GM18498 (cell line): ENCODE results near the gene GDF2.

Experiments used
- ATAC-seq: cut with Tn5 transposase; IDR thresholded peaks from one replicate; pipeline ENCODE4 v1.9.1; 2021; ENCODE audit warnings: mild to moderate bottlenecking, moderate library complexity; ENCODE audit not compliant: unreplicated experiment

Gene GDF2

GRCh38 chr10:47331954-47332353 is 9.7 kb downstream of the GDF2 start:
- ATAC-seq = no peak

DNA sequence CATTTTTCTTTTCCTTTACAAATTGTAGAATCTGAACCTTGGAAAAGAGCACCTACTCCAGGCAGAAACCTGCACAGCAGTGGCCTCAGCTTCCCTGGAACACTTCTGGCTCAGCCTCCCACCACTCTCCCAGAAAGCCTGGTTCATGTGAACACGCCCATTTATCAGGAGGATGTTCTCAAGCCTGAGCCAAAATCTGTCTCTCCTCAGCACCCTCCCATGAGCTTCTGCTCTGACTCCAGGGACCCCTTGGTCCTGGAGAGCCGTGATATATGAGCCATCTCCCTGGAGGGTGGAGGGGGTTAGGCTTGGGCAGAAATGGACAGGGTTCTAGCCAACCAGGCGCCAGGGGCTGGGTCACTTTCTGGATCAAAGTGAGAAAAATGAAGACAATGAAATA is 10.1 kb downstream of the GDF2 start:
- no peak for ATAC-seq

DNA sequence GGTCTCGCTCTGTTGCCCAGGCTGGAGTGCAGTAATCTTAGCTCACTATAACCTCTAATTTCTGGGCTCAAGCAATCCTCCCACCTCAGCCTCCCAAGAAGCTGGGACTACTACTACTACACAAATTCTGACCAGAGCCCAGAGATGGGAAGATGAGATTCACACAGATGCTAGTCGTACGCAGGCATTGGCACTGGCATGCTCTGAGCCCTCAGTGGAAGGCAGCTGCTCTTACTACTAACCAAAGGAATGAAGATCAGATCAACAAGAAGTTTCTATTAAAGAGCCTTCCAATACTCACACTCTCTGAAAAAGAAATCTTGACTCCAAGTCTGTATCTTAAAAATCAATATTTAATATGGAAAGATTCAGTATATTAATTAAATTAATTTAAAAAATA is 10.7 kb downstream of the GDF2 start:
- no peak for ATAC-seq

GRCh38 chr10:47333532-47333931 is 11.3 kb downstream of the GDF2 start:
- ATAC-seq = no peak

DNA sequence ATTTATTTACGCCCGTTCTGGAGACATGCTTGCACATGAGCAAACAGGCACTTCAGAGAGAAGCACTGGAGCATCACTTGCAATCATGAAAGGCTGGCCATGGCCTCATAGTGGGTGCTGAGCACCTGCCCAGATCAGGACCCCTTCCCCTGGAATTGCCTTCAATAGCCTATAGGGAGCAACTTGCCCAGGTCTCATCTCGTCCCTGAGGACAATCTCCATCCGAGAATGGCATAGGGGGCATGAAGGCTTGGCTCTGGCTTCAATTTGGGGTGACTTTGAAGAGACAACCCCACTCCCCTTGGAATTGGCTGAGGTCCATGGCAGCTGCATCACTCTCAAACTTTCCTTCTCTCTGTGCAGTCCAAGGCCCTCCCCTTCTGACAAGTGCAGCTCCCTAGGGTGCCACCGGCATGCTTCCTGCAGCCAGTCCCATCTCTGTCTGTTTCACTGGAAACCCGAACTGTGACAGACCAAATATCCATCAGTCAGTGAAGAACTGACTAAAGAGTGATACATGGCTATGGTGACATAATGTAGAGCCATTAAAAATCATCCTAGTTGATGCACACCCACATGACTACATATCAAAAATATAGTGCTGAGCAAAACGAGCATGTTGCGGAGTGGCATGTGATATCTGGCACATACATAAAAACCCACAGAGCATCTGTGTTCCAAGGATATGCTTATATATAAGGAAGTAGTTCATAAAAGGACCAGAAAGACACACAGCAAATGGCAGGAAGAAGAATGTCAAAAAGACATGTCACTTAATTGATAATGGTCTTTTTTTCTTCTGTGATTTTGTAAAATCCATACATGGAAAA is 12.4 kb downstream of the GDF2 start:
- ATAC-seq = no peak

GRCh38 chr10:47335906-47336305 is 13.7 kb downstream of the GDF2 start:
- ATAC-seq = no peak

GRCh38 chr10:47336387-47337134 is 14.3 kb downstream of the GDF2 start:
- no peak for ATAC-seq

DNA sequence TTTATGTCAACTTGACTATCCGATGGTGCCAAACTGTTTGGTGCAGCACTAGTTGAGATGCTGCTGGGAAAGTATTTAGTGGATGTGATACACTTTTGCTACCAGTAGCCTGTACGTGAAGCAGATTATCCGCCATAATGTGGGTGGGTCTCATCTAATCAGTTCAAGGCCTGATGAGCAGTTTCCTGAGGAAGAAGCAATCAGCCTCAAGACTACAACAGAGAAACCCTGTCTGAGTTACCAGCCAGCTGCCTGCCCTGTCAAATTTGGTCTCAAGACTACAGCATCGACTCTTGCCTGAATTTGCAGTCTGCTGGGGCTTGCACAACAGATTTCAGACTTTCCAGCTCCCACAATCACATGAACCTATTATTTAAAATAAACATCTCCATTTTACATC is 15.1 kb downstream of the GDF2 start:
- ATAC-seq = no peak

DNA sequence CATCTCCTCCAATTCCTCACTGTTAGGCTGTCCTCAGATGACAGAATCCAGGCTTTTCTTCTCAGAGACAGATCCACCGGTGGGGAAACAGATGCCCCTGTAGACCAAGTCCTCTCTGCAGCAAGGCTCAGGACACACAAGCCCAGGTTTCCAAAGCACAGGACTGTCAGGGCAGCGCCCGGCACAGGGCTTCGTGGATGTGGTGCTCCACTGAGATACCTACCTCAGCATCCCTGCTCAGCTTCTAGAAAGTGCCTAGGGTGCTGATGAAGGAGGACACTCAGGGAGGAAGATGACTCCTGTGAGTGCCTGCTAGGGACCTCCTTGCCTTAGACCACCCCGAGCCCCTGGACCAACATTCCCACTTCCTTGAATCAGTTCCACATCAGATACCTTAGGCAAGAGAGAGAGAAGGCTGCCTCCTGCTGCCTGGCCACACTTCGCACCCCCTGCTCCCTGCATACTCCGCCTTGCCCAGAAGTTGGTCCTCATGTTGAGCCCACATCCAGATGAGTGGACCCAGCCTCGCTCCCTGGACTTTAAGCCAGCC is 17.0 kb downstream of the GDF2 start:
- no peak for ATAC-seq

- ATAC-seq = no peak
These were observed 17.7 kb downstream of the GDF2 start for GRCh38 chr10:47339759-47340607.

DNA sequence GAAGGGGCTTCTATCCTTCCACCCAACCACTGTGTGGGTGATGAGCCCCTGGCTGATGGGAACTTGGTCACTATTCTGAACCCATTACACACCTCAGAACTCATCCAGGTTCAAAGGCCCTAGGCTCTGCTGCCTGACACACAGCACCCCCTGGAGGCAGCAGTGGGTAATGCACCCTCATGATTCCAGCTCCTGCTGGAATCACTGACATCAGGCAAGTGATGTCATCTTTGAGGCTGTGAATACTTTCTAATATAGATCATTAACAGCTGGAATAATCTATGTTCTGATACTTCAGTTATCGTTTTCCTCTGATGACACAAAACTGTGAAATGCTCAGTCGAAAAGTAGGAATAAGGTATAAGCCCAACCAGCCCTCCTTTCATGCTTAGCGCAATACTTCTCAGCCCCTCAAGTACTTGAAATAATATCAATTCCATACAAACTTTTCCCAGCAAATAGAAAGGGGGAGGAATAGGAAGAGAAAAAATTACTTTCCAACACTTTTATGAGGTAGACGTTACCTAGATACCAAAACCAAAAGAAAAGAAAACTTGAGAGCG is 18.4 kb downstream of the GDF2 start:
- peak; percentile 47 for ATAC-seq

DNA sequence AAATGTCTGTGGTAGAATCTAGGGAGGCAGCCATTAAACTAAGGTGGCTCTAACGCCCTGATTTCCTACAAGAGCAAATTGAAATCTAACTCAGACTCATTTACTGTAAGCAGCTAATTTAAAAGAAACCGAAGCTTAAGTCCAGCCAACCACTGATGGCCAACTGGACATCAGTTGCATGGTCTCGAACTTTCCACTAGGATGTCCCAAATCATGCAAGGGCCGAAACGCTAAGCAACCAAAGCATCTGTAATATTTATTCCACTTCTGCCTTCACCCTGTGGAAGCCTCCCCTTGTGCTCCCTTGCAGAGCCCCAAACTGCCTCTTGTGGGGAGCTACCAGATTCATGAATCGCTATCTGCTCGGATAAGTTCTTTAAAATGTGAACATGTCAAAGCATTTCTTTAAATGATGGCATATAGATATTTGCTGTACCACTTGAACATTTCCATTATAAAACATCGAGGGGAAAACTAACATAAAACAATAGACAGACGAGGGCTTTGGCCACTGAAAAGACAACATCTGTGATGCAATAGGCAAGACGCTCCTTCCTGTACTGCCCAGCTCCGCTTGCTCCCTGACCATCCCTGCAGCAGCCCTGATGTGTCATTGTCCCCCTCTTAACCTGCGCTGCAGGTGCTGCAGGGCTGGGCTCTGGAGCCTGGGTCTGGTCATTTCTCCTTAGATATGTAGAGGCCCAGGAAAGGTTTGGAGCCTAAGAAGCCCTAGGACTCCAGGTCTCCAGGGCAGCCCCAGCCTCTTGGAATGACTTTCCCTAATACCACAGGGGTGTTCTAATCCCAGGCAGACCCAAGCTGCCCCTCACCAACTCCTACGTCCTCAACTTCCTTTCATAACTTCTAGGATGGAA is 23.0 kb downstream of the GDF2 start:
- no peak for ATAC-seq

DNA sequence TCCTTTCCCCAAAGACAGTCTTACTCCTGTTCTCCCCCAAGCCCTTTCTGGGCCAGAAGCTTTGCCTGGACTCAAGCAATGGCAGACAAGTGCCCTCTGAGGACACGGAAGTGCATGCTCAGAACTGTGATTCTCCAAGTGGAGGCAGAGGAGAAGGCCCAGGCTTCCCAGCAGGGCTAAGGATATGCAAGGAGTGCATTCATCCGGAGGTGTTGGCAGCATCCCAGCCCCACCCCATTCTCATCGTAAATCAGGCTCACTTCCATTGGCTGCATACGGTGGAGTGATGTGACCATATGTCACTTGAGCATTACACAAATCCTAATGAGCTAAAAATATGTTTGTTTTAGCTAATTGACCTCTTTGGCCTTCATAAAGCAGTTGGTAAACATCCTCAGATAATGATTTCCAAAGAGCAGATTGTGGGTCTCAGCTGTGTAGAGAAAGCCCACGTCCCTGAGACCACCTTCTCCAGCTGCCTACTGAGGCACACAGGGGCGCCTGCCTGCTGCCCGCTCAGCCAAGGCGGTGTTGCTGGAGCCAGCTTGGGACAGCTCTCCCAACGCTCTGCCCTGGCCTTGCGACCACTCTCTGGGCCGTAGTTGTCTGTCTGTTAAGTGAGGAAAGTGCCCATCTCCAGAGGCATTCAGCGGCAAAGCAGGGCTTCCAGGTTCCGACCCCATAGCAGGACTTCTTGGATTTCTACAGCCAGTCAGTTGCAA is 24.5 kb downstream of the GDF2 start:
- no peak for ATAC-seq

GRCh38 chr10:47347303-47347675 is 25.0 kb downstream of the GDF2 start:
- no peak for ATAC-seq

DNA sequence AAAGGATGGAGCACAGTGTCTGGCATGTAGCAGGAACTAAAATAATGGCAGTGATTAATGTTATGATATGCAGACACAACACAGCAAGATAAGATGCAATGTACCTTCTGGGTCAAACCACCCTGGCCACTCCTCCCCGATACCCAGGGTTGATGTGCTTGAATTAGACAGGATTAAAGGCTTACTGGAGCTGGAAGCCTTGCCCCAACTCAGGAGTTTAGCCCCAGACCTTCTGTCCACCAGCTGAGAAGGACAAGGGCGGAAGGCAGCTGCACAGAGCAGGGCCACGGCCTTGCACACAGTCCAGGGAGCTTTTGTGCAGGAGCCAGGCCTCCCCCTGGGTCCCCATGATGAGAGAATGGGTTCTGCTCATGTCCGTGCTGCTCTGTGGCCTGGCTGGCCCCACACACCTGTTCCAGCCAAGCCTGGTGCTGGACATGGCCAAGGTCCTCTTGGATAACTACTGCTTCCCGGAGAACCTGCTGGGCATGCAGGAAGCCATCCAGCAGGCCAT is 25.9 kb downstream of the GDF2 start, which contains the start of gene RBP3:
TSS of gene RBP3 (plus strand) at position 226 of the 514 bp plus-strand sequence. CDS start at position 348, 122 bp downstream.
- ATAC-seq = no peak

GRCh38 chr10:47348661-47349470 is 26.6 kb downstream of the GDF2 start:
- ATAC-seq = no peak

- no peak for ATAC-seq
These were observed 27.3 kb downstream of the GDF2 start for GRCh38 chr10:47349516-47349915.

GRCh38 chr10:47349941-47350371 is 27.7 kb downstream of the GDF2 start:
- ATAC-seq = no peak
